H9 (cell line): ENCODE measurements around the gene PPP1R8. TPM values are rescaled to one million over a fixed set of nuclear protein-coding genes. Genes with fewer than 3 reads are reported as not detected.
A peak's percentile ranks its signal among the peaks of the same experiment; 100 is the strongest.

ENCODE experiments used
- DNase-seq: peaks from one replicate; pipeline ENCODE4 v3.0.0-alpha.2; 2017
- H2AFZ ChIP-seq: one replicate; pipeline ENCODE4 v1.6.1; 2013; ENCODE audit warnings: mild to moderate bottlenecking, low read length, control low read depth, moderate library complexity
- H2AK5ac ChIP-seq: 2 replicates; pipeline ENCODE4 v1.6.1; 2013; ENCODE audit warnings: low read length, control low read depth, mixed read lengths; ENCODE audit not compliant: insufficient read length
- H2BK120ac ChIP-seq: one replicate; pipeline ENCODE4 v1.6.1; 2013; ENCODE audit warnings: low read depth, mild to moderate bottlenecking, low read length, control low read depth, inconsistent platforms; ENCODE audit not compliant: poor library complexity, severe bottlenecking
- H2BK12ac ChIP-seq: 2 replicates; pipeline ENCODE4 v1.6.1; 2013; ENCODE audit warnings: low read length, control low read depth, mixed read lengths, low read depth; ENCODE audit not compliant: insufficient read length
- H2BK15ac ChIP-seq: 2 replicates; pipeline ENCODE4 v1.6.1; 2013; ENCODE audit warnings: low read depth, low read length, control low read depth
- H2BK20ac ChIP-seq: one replicate; pipeline ENCODE4 v1.6.1; 2013; ENCODE audit warnings: low read depth, mild to moderate bottlenecking, low read length, control low read depth, inconsistent platforms; ENCODE audit not compliant: poor library complexity, severe bottlenecking
- H2BK5ac ChIP-seq: 2 replicates; pipeline ENCODE4 v1.6.1; 2013; ENCODE audit warnings: low read length, control low read depth, mixed read lengths; ENCODE audit not compliant: insufficient read length
- H3K14ac ChIP-seq: 2 replicates; pipeline ENCODE4 v1.6.1; 2013; ENCODE audit warnings: low read length, control low read depth; ENCODE audit not compliant: insufficient read depth
- H3K18ac ChIP-seq: 2 replicates; pipeline ENCODE4 v1.6.1; 2013; ENCODE audit warnings: low read depth, mild to moderate bottlenecking, mixed read lengths, low read length, control low read depth; ENCODE audit not compliant: insufficient read length
- H3K23ac ChIP-seq: 2 replicates; pipeline ENCODE4 v1.6.1; 2013; ENCODE audit warnings: low read length, control low read depth, mixed read lengths, low read depth; ENCODE audit not compliant: insufficient read length
- H3K23me2 ChIP-seq: 2 replicates; pipeline ENCODE4 v1.6.1; 2013; ENCODE audit warnings: low read depth, mild to moderate bottlenecking, mixed read lengths, low read length, control low read depth; ENCODE audit not compliant: insufficient read length, poor library complexity, severe bottlenecking
- H3K27ac ChIP-seq: 2 replicates; pipeline ENCODE4 v1.5.1; 2013; ENCODE audit warnings: low read length, control low read depth, mixed read lengths, low read depth; ENCODE audit not compliant: insufficient read length
- H3K27me3 ChIP-seq: 2 replicates; pipeline ENCODE4 v1.6.1; 2013; ENCODE audit warnings: low read length, control low read depth, inconsistent platforms; ENCODE audit not compliant: insufficient read depth
- H3K4ac ChIP-seq: 2 replicates; pipeline ENCODE4 v1.6.1; 2013; ENCODE audit warnings: low read depth, mild to moderate bottlenecking, control low read depth, inconsistent platforms, low read length, moderate library complexity
- H3K4me1 ChIP-seq: 2 replicates; pipeline ENCODE4 v1.6.1; 2013; ENCODE audit warnings: low read length, control low read depth, inconsistent platforms; ENCODE audit not compliant: insufficient read depth
- H3K4me2 ChIP-seq: 2 replicates; pipeline ENCODE4 v1.6.1; 2013; ENCODE audit warnings: low read length, control low read depth, mixed read lengths; ENCODE audit not compliant: insufficient read length, insufficient read depth
- H3K56ac ChIP-seq: 2 replicates; pipeline ENCODE4 v1.6.1; 2013; ENCODE audit warnings: low read depth, mild to moderate bottlenecking, mixed read lengths, low read length, control low read depth; ENCODE audit not compliant: insufficient read length
- H3K79me1 ChIP-seq: 2 replicates; pipeline ENCODE4 v1.6.1; 2013; ENCODE audit warnings: low read depth, mild to moderate bottlenecking, moderate library complexity, low read length, control low read depth, inconsistent platforms; ENCODE audit not compliant: insufficient read depth, poor library complexity, severe bottlenecking
- H3K79me2 ChIP-seq: 2 replicates; pipeline ENCODE4 v1.6.1; 2013; ENCODE audit warnings: low read length, control low read depth, inconsistent platforms; ENCODE audit not compliant: insufficient read depth
- H3K9ac ChIP-seq: 2 replicates; pipeline ENCODE4 v1.6.1; 2013; ENCODE audit warnings: low read length, control low read depth, mixed read lengths; ENCODE audit not compliant: insufficient read length; ENCODE audit errors: extremely low read depth
- H3K9me3 ChIP-seq: one replicate; pipeline ENCODE4 v1.6.1; 2013; ENCODE audit warnings: low read depth, low read length, inconsistent platforms; ENCODE audit not compliant: control insufficient read depth
- H3T11ph ChIP-seq: one replicate; pipeline ENCODE4 v1.6.1; 2013; ENCODE audit warnings: mild to moderate bottlenecking, low read length, control low read depth, inconsistent platforms
- H4K20me1 ChIP-seq: one replicate; pipeline ENCODE4 v1.6.1; 2013; ENCODE audit not compliant: control insufficient read depth, insufficient read length, insufficient read depth
- H4K5ac ChIP-seq: 2 replicates; pipeline ENCODE4 v1.6.1; 2013; ENCODE audit warnings: low read depth, mild to moderate bottlenecking, mixed read lengths, low read length, control low read depth; ENCODE audit not compliant: insufficient read length
- H4K8ac ChIP-seq: replicated peaks from 2 replicates; pipeline ENCODE4 v1.6.1; 2013; ENCODE audit warnings: low read length, control low read depth, mixed read lengths, low read depth; ENCODE audit not compliant: insufficient read length
- H4K91ac ChIP-seq: 2 replicates; pipeline ENCODE4 v1.6.1; 2013; ENCODE audit warnings: low read depth, mild to moderate bottlenecking, moderate library complexity, mixed read lengths, low read length, control low read depth; ENCODE audit not compliant: insufficient read length
- H3K27ac Mint-ChIP-seq, 3 experiments: 2 replicates in 2 of 3; 3 replicates in 1 of 3; pipeline ENCODE4 v1.8.0; 2020 to 2021; ENCODE audit warnings: mixed read lengths in 3 of 3, mild to moderate bottlenecking in 1 of 3, moderate library complexity in 1 of 3
- H3K27me3 Mint-ChIP-seq: 2 replicates; pipeline ENCODE4 v1.8.0; 2021; ENCODE audit warnings: low read depth, mild to moderate bottlenecking, moderate library complexity, mixed read lengths
- H3K36me3 Mint-ChIP-seq, 3 experiments: 2 replicates in 2 of 3; 3 replicates in 1 of 3; pipeline ENCODE4 v1.8.0; 2020 to 2021; ENCODE audit warnings: low read depth in 3 of 3, mixed read lengths in 3 of 3; ENCODE audit not compliant: insufficient read depth in 1 of 3
- H3K4me1 Mint-ChIP-seq, 2 experiments: 2 replicates each; pipeline ENCODE4 v1.8.0; 2020; ENCODE audit warnings: mixed read lengths in 2 of 2
- H3K4me3 Mint-ChIP-seq, 2 experiments: 2 replicates in 1 of 2; 3 replicates in 1 of 2; pipeline ENCODE4 v1.8.0; 2020 to 2021; ENCODE audit warnings: mild to moderate bottlenecking in 2 of 2, mixed read lengths in 2 of 2, moderate library complexity in 1 of 2
- H3K9me3 Mint-ChIP-seq, 2 experiments: 2 replicates in 1 of 2; 3 replicates in 1 of 2; pipeline ENCODE4 v1.8.0; 2020; ENCODE audit warnings: mild to moderate bottlenecking in 2 of 2, mixed read lengths in 2 of 2, moderate library complexity in 1 of 2
- CTCF ChIP-seq: fragments of 200-600 bp; sonication (generic); conservative IDR thresholded peaks from 3 replicates; pipeline ENCODE4 v1.8.0; 2021; ENCODE audit warnings: antibody characterized with exemption, mild to moderate bottlenecking
- WGBS: extraction: QIAGEN DNeasy Blood & Tissue Kit; methylation state at CpG from one replicate; pipeline ENCODE4 v1.1.7; 2013; ENCODE audit warnings: missing lambda C conversion rate, low lambda C conversion rate, mixed read lengths; ENCODE audit not compliant: insufficient read length; ENCODE audit errors: extremely low coverage; 5-methylcytosine and 5-hydroxymethylcytosine counted together
- total RNA-seq: library from RNA; stranded (reverse); gene quantifications from 2 replicates; pipeline ENCODE4 v1.2.1, GENCODE V29; 2021

The PPP1R8 gene
- total RNA-seq, 1 experiment from 2014 or later = 58.8 TPM

GRCh38 chr1:27887215-27888021 lies 56.8 kb downstream of the PPP1R8 start:
- H2BK12ac ChIP-seq = no peak overlapping the region
- H3K18ac ChIP-seq = no peak overlapping the region
- H2BK5ac ChIP-seq = no peak overlapping the region
- H2BK120ac ChIP-seq = no peak overlapping the region
- no peaks in the 10 kb centered on the region for H3K4me1 ChIP-seq
- H2AK5ac ChIP-seq = no peak overlapping the region
- H3K56ac ChIP-seq = no peak overlapping the region
- no peaks in the 10 kb centered on the region for H3K79me1 ChIP-seq
- Mint-ChIP-seq H3K36me3 (peaks cover 11 to 80% (median 56%) of the 10 kb centered on the region in 3 experiments; a peak in 6 of 7 replicates), H3K27me3 (no peaks in the 10 kb centered on the region; the same call in 1 of the 2 replicates), H3K27ac (peak overlapping the region; percentile 29 to 71 (median 67); a peak in 4 of 7 replicates), H3K4me3 (no peak overlapping the region), H3K4me1 (no peaks in the 10 kb centered on the region), H3K9me3 (no peaks in the 10 kb centered on the region)
- no peaks in the 10 kb centered on the region for H3K23me2 ChIP-seq
- no peak overlapping the region for H3K4me2 ChIP-seq
- H2BK15ac ChIP-seq = no peak overlapping the region
- no peak overlapping the region for H3K4ac ChIP-seq
- no peak for TF ChIP-seq CTCF
- H3K27me3 ChIP-seq = no peaks in the 10 kb centered on the region
- H3K23ac ChIP-seq = no peak overlapping the region
- H3K79me2 ChIP-seq = no peaks in the 10 kb centered on the region
- H2BK20ac ChIP-seq = no peak overlapping the region
- H4K5ac ChIP-seq = no peak overlapping the region
- H3K9me3 ChIP-seq = no peaks in the 10 kb centered on the region
- no peak overlapping the region for H3T11ph ChIP-seq
- no peak overlapping the region for H3K9ac ChIP-seq
- no peak for DNase-seq
- H3K27ac ChIP-seq = no peak overlapping the region
- no CpG with 5 or more reads among the region's 8 CpGs for WGBS
- H3K14ac ChIP-seq = no peak overlapping the region
- H4K91ac ChIP-seq = no peak overlapping the region
- H4K20me1 ChIP-seq = no peaks in the 10 kb centered on the region
- no peak overlapping the region for H4K8ac ChIP-seq
- H2AFZ ChIP-seq = no peak overlapping the region
